T-helper 2 cell treated with Interferon-gamma antibody and Interleukin-4, amounts not matched to agents 100 ng/mL and 5 ng/mL, for 36 hours (primary cell): ENCODE measurements around the gene TLR8. TPM values are rescaled to one million over a fixed set of nuclear protein-coding genes. Genes with fewer than 3 reads are reported as not detected.

ENCODE experiments used
- intact Hi-C: fragments of 100-400 bp; cut with micrococcal nuclease; formaldehyde crosslinking; loops from one replicate; pipeline ENCODE4 v1.15.1; 2023
- total RNA-seq: library from RNA; stranded (reverse); gene quantifications from 2 replicates; pipeline ENCODE4 v1.2.3, GENCODE V29; 2022

TLR8 gene
- not detected in 2 replicates for total RNA-seq

GRCh38 chrX:12906046-12906761 is at the start of gene TLR8:
Gene TLR8 (plus strand): TSS chrX:12906620. CDS start chrX:12906707, 87 bp downstream.
- intact Hi-C loops = no loop called here

DNA sequence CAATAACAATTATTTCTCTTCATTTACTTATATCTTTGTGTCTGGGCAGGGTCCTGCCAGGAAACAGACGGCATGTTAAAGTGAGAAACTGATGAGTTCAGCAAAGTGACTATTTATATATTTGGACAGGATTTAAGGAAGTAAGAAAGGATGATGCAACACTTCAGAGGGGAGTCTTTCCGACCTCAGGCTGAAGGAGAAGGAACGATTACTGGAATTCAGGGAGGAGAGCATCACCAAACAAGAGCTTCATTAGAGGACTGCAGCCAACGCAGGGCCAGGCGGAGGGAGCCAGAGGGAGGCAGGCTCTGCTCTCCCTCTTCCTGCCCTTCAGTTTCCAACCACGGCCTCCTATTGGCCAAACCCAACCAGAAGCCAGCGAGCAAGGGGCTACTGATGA is 41.1 kb upstream of the TLR8 start:
- intact Hi-C loops = no loop called here

- intact Hi-C loops = no loop called here
Observed at GRCh38 chrX:12866451-12867377, 39.7 kb upstream of the TLR8 start, which contains the start of gene TLR7. Gene TLR7 (plus strand): TSS chrX:12867072. CDS start chrX:12867579, 507 bp downstream.

GRCh38 chrX:12867685-12868084 is 38.7 kb upstream of the TLR8 start:
- intact Hi-C loops = no loop called here

DNA sequence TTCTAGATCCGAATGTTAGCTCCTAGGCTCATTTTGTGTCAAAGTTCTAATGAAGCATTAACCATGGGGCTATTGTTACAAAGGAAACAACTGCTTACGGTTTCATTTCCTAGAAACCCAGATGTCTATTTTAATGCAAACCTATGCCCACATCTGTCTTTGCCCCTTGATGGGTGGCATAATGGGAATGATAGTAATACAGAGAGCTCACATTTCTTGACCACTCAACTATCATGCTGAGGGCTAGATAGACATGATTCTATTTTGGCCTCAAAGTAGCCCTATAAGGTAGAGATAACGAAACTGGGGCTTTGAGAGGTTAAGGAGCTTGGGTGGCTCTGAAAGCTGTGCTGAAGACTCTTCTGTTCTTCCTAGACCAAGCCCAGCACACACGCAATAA is 37.7 kb upstream of the TLR8 start:
- intact Hi-C loops = no loop called here

DNA sequence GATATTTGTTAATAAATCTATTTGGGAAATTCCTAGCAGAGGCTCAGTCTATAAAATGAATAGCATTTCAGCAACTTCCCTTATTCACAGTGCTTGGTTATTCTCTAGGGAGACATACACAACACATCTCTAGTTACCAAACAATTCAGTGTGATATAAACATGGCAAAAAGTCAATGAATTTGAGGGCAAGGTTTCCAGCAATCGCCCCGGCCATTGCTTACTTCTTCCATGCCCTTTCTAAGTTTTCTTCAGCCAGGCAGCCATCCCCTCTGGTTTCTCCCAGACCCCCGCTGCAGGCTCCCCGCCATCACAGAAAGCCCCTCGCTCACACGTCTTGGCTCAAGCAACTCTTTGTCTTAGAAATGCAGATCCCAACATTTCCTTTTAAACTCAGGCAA is 35.2 kb upstream of the TLR8 start:
- intact Hi-C loops = no loop called here

GRCh38 chrX:12872741-12873140 is 33.7 kb upstream of the TLR8 start:
- intact Hi-C loops = no loop called here

GRCh38 chrX:12874581-12874980 is 31.8 kb upstream of the TLR8 start:
- intact Hi-C loops = no loop called here

DNA sequence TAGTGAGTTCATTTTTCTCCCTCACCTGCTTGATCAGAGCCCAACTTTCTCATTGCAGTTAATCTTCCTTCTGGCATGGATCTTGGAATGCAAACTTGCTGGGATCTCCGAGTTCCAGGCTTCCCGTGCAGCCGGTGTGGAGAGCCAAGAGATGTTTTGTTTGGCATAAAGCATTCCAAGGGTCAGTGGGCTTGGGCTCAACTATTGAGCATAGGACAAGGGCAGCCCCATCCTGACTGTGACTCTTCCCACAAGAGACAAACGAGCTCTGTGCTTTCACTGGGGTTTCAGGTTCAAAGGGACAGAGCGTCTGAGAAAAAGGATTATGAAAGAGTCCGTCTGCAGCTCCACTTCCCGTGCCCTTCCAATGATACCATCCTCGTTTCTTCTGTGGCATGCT is 29.0 kb upstream of the TLR8 start:
- intact Hi-C loops = no loop called here

DNA sequence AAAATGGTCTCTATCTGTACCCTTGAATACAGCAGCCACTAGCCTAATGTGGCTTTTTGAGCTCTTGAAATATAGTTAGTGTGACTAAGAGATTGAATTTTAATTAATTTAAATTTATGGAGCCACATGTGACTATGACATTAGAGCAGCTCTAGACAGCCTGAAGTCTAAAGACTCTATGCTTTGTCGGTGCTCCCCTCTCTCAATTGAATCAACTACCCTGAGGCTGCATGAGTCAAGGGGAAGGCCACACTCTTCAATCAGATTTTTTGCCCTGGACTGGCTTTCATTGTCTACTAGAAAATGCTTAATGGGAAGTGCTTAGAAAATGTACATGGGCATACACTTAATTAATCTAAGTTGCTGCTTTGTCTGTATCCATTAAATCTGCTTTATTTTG is 27.9 kb upstream of the TLR8 start:
- intact Hi-C loops = no loop called here

GRCh38 chrX:12881914-12882313 is 24.5 kb upstream of the TLR8 start:
- intact Hi-C loops = no loop called here

DNA sequence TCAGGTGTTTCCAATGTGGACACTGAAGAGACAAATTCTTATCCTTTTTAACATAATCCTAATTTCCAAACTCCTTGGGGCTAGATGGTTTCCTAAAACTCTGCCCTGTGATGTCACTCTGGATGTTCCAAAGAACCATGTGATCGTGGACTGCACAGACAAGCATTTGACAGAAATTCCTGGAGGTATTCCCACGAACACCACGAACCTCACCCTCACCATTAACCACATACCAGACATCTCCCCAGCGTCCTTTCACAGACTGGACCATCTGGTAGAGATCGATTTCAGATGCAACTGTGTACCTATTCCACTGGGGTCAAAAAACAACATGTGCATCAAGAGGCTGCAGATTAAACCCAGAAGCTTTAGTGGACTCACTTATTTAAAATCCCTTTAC is 20.9 kb upstream of the TLR8 start:
- intact Hi-C loops = no loop called here

- intact Hi-C loops = no loop called here
Observed at GRCh38 chrX:12886545-12886944, 19.9 kb upstream of the TLR8 start.

DNA sequence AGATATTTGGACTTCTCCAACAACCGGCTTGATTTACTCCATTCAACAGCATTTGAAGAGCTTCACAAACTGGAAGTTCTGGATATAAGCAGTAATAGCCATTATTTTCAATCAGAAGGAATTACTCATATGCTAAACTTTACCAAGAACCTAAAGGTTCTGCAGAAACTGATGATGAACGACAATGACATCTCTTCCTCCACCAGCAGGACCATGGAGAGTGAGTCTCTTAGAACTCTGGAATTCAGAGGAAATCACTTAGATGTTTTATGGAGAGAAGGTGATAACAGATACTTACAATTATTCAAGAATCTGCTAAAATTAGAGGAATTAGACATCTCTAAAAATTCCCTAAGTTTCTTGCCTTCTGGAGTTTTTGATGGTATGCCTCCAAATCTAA is 19.3 kb upstream of the TLR8 start:
- intact Hi-C loops = no loop called here

- intact Hi-C loops = no loop called here
Observed at GRCh38 chrX:12887767-12888166, 18.7 kb upstream of the TLR8 start.

DNA sequence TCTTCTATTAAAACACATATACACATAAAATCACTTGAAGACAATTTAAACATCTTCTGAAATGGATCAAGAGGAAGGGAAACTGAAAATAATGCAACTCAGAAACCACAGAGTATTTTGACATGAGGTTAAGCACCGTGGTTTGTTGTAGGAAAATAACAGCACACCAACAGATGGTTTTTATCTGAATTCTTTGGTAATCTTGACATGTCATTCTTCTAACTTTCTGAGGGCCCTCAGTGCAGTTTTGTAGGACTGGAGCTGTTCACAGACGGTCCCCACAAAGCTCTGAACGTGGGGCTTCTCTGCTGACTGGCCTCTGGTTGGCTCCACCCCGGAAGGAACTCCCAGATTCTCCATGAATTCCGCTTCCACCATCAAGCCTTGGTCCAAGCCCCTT is 16.0 kb upstream of the TLR8 start:
- intact Hi-C loops = loop anchor here (1.0 to 5.0 kb wide), 3 partner anchors 76 to 188 kb away; no protein-coding TSS in a partner anchor

- intact Hi-C loops = loop anchor here (5.0 kb wide), 2 partner anchors 119 to 189 kb away; no protein-coding TSS in a partner anchor
Observed at GRCh38 chrX:12891171-12891570, 15.2 kb upstream of the TLR8 start.

GRCh38 chrX:12891915-12892506 is 14.4 kb upstream of the TLR8 start:
- intact Hi-C loops = loop anchor here (5.0 kb wide), 2 partner anchors 120 to 190 kb away; no protein-coding TSS in a partner anchor

DNA sequence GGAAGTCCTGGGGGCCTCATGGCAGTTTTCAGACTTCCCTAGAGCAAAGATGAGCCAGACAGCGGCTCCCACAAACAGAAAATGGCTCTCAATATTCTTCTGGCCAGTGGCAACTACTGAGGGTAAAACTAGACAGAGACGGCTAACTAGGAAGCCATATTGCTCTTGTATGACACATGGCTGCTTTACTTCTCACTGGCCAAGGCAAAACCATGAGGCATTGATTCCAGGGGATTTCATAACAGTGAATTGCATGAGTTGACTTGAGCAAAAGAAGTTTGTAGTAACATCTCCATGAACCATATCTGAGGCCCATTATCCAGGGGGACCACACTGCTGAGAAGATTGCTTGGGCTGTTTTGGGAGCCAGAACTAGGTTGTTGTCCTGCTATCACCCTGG is 13.7 kb upstream of the TLR8 start:
- intact Hi-C loops = loop anchor here (5.0 kb wide), 2 partner anchors 120 to 190 kb away; no protein-coding TSS in a partner anchor

- intact Hi-C loops = loop anchor here (1.0 to 5.0 kb wide), 3 partner anchors 80 to 192 kb away; no protein-coding TSS in a partner anchor
Observed at GRCh38 chrX:12894074-12895030, 12.1 kb upstream of the TLR8 start.
